SK-N-SH (cell line): ENCODE measurements around the gene SHC3. TPM values are rescaled to one million over a fixed set of nuclear protein-coding genes. Genes with fewer than 3 reads are reported as not detected.

Experiments used
- CTCF ChIA-PET: fragments of 300-600, 350-600 bp; formaldehyde crosslinking; extraction: SDS; loops from one replicate; lab custom pipeline; 2021; lab: Yijun Ruan, JAX
- POLR2A ChIA-PET: fragments of 350-600 bp; sonication (Branson Sonifier 250); formaldehyde crosslinking; extraction: SDS; loops from one replicate; lab custom pipeline; 2020; ENCODE audit warnings: antibody characterized with exemption, inconsistent platforms; lab: Yijun Ruan, JAX
- DNase-seq: peaks from one replicate; pipeline ENCODE4 v3.0.0; 2012
- H2AFZ ChIP-seq: fragments of 200-600 bp; sonication (generic); 2 replicates; pipeline ENCODE4 v1.8.1; 2016; ENCODE audit warnings: antibody characterized with exemption, mild to moderate bottlenecking, low read depth
- H3F3A ChIP-seq: fragments of 200-600 bp; sonication (generic); replicated peaks from 2 replicates; pipeline ENCODE3; 2016; ENCODE audit warnings: antibody characterized with exemption, mild to moderate bottlenecking; ENCODE audit not compliant: insufficient read depth
- H3K27ac ChIP-seq, 2 experiments: fragments of 200-500 bp in 1 of 2; fragments of 200-600 bp in 1 of 2; sonication (Bioruptor generic) in 1 of 2; sonication (generic), shearing (Covaris generic) in 1 of 2; 2 replicates each; pipeline versions ENCODE4 v1.5.1 to v1.6.1; 2014 to 2016; ENCODE audit warnings: low read depth in 2 of 2, inconsistent platforms in 1 of 2, low read length in 1 of 2, mild to moderate bottlenecking in 1 of 2, mixed read lengths in 1 of 2
- H3K27me3 ChIP-seq: fragments of 200-600 bp; sonication (generic), shearing (Covaris generic); 2 replicates; pipeline ENCODE4 v1.6.1; 2016; ENCODE audit warnings: mixed run types; ENCODE audit not compliant: insufficient read depth
- H3K36me3 ChIP-seq, 2 experiments: fragments of 200-500 bp in 1 of 2; fragments of 200-600 bp in 1 of 2; sonication (Bioruptor generic) in 1 of 2; sonication (generic) in 1 of 2; replicated peaks in 1 of 2; 2 replicates each; pipeline versions ENCODE3 to v1.5.1; 2014 to 2016; ENCODE audit warnings: low read length in 1 of 2, mild to moderate bottlenecking in 1 of 2; ENCODE audit not compliant: insufficient read depth in 2 of 2, control insufficient read depth in 1 of 2
- H3K4me1 ChIP-seq, 2 experiments: fragments of 200-500 bp in 1 of 2; fragments of 200-600 bp in 1 of 2; sonication (Bioruptor generic) in 1 of 2; sonication (generic), shearing (Covaris generic) in 1 of 2; 2 replicates each; pipeline versions ENCODE4 v1.5.1 to v1.6.1; 2014 to 2016; ENCODE audit warnings: low read depth in 1 of 2, low read length in 1 of 2, mixed run types in 1 of 2; ENCODE audit not compliant: insufficient read depth in 2 of 2, control insufficient read depth in 1 of 2
- H3K4me2 ChIP-seq: fragments of 200-600 bp; sonication (generic), shearing (Covaris generic); 2 replicates; pipeline ENCODE4 v1.6.1; 2017; ENCODE audit warnings: mixed run types
- H3K4me3 ChIP-seq, 2 experiments: fragments of 200-500 bp in 1 of 2; fragments of 200-600 bp in 1 of 2; sonication (Bioruptor generic) in 1 of 2; sonication (generic), shearing (Covaris generic) in 1 of 2; 2 replicates each; pipeline versions ENCODE4 v1.5.1 to v1.8.1; 2014 to 2016; ENCODE audit warnings: low read depth in 2 of 2, inconsistent platforms in 1 of 2, low read length in 1 of 2, mild to moderate bottlenecking in 1 of 2, mixed read lengths in 1 of 2, moderate library complexity in 1 of 2
- H3K79me2 ChIP-seq: fragments of 200-600 bp; sonication (generic); 2 replicates; pipeline ENCODE4 v1.8.1; 2017; ENCODE audit warnings: mild to moderate bottlenecking; ENCODE audit not compliant: insufficient read depth
- H3K9ac ChIP-seq: fragments of 200-600 bp; sonication (generic); 2 replicates; pipeline ENCODE4 v1.6.1; 2017; ENCODE audit warnings: mixed run types
- H3K9me2 ChIP-seq: fragments of 200-600 bp; sonication (generic); 2 replicates; pipeline ENCODE4 v1.6.1; 2017; ENCODE audit warnings: mixed run types
- H3K9me3 ChIP-seq: fragments of 200-600 bp; sonication (generic); 2 replicates; pipeline ENCODE4 v1.6.1; 2017; ENCODE audit warnings: mixed run types, mild to moderate bottlenecking, moderate library complexity
- H4K20me1 ChIP-seq: fragments of 200-600 bp; sonication (generic); 2 replicates; pipeline ENCODE4 v1.6.1; 2017; ENCODE audit warnings: mild to moderate bottlenecking, mixed run types; ENCODE audit not compliant: insufficient read depth
- CHD2 ChIP-seq: fragments of 150-350 bp; IDR thresholded peaks from 2 replicates; pipeline ENCODE4 v1.6.1; 2018; ENCODE audit warnings: low read length; ENCODE audit not compliant: partially characterized antibody
- ELF1 ChIP-seq: IDR thresholded peaks from 2 replicates; pipeline ENCODE4 v1.4.0; 2012
- EP300 ChIP-seq, 2 experiments: IDR thresholded peaks; 2 replicates each; pipeline versions ENCODE4 v1.4.0 to v1.6.1; 2012; ENCODE audit warnings: borderline replicate concordance in 1 of 2, low read depth in 1 of 2, low read length in 1 of 2
- EZH2phosphoT487 ChIP-seq: fragments of 200-600 bp; sonication (generic); IDR thresholded peaks from 2 replicates; pipeline ENCODE4 v1.6.1; 2017; ENCODE audit warnings: low read depth, mixed run types, mild to moderate bottlenecking, antibody characterized with exemption, moderate library complexity, borderline replicate concordance
- FOSL2 ChIP-seq: IDR thresholded peaks from 2 replicates; pipeline ENCODE4 v1.4.0; 2012; ENCODE audit warnings: low read depth, mild to moderate bottlenecking, moderate library complexity, borderline replicate concordance
- GATA2 ChIP-seq: sonication (generic); formaldehyde crosslinking; IDR thresholded peaks from 2 replicates; pipeline ENCODE4 v1.5.0; 2020; ENCODE audit warnings: mild to moderate bottlenecking, missing genetic modification reagents
- JUND ChIP-seq: IDR thresholded peaks from 2 replicates; pipeline ENCODE4 v1.4.0; 2012
- MEF2A ChIP-seq: IDR thresholded peaks from 2 replicates; pipeline ENCODE4 v1.4.0; 2012; ENCODE audit warnings: low read depth, borderline replicate concordance
- MXI1 ChIP-seq: IDR thresholded peaks from 2 replicates; pipeline ENCODE4 v1.6.1; 2012; ENCODE audit warnings: mild to moderate bottlenecking, low read depth, low read length, improper control_type of control experiment
- NRF1 ChIP-seq: IDR thresholded peaks from 2 replicates; pipeline ENCODE4 v1.6.1; 2012; ENCODE audit warnings: low read depth, mild to moderate bottlenecking, low read length
- POLR2AphosphoS5 ChIP-seq: IDR thresholded peaks from 2 replicates; pipeline ENCODE4 v1.6.1; 2012; ENCODE audit warnings: low read depth, low read length
- RAD21 ChIP-seq: IDR thresholded peaks from 2 replicates; pipeline ENCODE4 v1.6.1; 2012; ENCODE audit warnings: mild to moderate bottlenecking, low read length
- SIN3A ChIP-seq: IDR thresholded peaks from 2 replicates; pipeline ENCODE4 v1.6.1; 2012; ENCODE audit warnings: low read depth, mild to moderate bottlenecking, low read length, moderate library complexity, borderline replicate concordance
- SMC3 ChIP-seq: IDR thresholded peaks from 2 replicates; pipeline ENCODE4 v1.6.1; 2012; ENCODE audit warnings: low read depth, low read length, improper control_type of control experiment
- TEAD4 ChIP-seq: IDR thresholded peaks from 2 replicates; pipeline ENCODE4 v1.4.0; 2012; ENCODE audit warnings: mild to moderate bottlenecking, borderline replicate concordance; ENCODE audit not compliant: insufficient read depth
- YY1 ChIP-seq: IDR thresholded peaks from 2 replicates; pipeline ENCODE4 v1.4.0; 2012; ENCODE audit warnings: low read depth, mild to moderate bottlenecking
- WGBS: methylation state at CpG from one replicate; pipeline ENCODE4 v1.1.6; 2017; ENCODE audit warnings: low lambda C conversion rate; 5-methylcytosine and 5-hydroxymethylcytosine counted together
- polyA plus RNA-seq, 3 experiments: library from polyadenylated mRNA; depleted of rRNA; stranded (reverse); fragments of >200 nt; gene quantifications; 2 replicates each; pipeline ENCODE4 v1.2.3, GENCODE V29; 2012
- TF ChIP-seq, protein P1 (sequence below): IDR thresholded peaks from 2 replicates; pipeline ENCODE4 v1.4.0; 2012; ENCODE audit warnings: low read depth, borderline replicate concordance
- TF ChIP-seq, protein P2 (sequence below): IDR thresholded peaks from 2 replicates; pipeline ENCODE4 v1.6.1; 2012; ENCODE audit warnings: mild to moderate bottlenecking, low read depth, low read length, moderate library complexity
- TF ChIP-seq, protein P3 (sequence below): fragments of 150-350 bp; IDR thresholded peaks from 2 replicates; pipeline ENCODE4 v1.6.1; 2017; ENCODE audit warnings: antibody characterized with exemption, low read length, low read depth, borderline replicate concordance
- TF ChIP-seq, protein P4 (sequence below): fragments of 150-350 bp; IDR thresholded peaks from 2 replicates; pipeline ENCODE4 v1.6.1; 2016; ENCODE audit warnings: mild to moderate bottlenecking, low read depth, low read length

Gene SHC3
- polyA plus RNA-seq, 1 of the 3 experiments (the other 2 are of a cell fraction) = 3.2 TPM

GRCh38 chr9:88969646-88970373 lies 208.8 kb downstream of the SHC3 start:
- H3K36me3 ChIP-seq = no peaks in the 10 kb centered on the region
- no peak for DNase-seq
- ChIA-PET POLR2A (no interaction called here), CTCF (no interaction called here)
- H3K79me2 ChIP-seq = no peaks in the 10 kb centered on the region
- H2AFZ ChIP-seq = no peak overlapping the region
- H3K9me2 ChIP-seq = no peaks in the 10 kb centered on the region
- no peaks in the 10 kb centered on the region; a peak in 1 of 4 replicates for H3K4me1 ChIP-seq
- no peak overlapping the region for H3K27ac ChIP-seq
- H3K9me3 ChIP-seq = no peaks in the 10 kb centered on the region
- H3F3A ChIP-seq = no peaks in the 10 kb centered on the region
- no peak overlapping the region for H3K4me2 ChIP-seq
- TF ChIP-seq TEAD4 = no peak
- TF ChIP-seq JUND = no peak
- no peak for TF ChIP-seq ELF1
- no peak for TF ChIP-seq EZH2phosphoT487
- no peak for TF ChIP-seq NRF1
- no peak for TF ChIP-seq GATA2
- TF ChIP-seq POLR2AphosphoS5 = no peak
- TF ChIP-seq EP300 (IDR thresholded peaks at IDR 0.05; ENCODE audit: borderline replicate concordance in 1 of 2, low read depth in 1 of 2, low read length in 1 of 2) = no peak
- no peak for TF ChIP-seq RAD21
- no peak overlapping the region for H3K9ac ChIP-seq
- no peaks in the 10 kb centered on the region; the same call in 1 of the 2 replicates for H3K27me3 ChIP-seq
- no peaks in the 10 kb centered on the region for H4K20me1 ChIP-seq
- no peak overlapping the region for H3K4me3 ChIP-seq
- WGBS = 53% methylated on average over 8 of the region's 8 CpGs

GRCh38 chr9:88968799-88969198 lies 209.8 kb downstream of the SHC3 start:
- no peak overlapping the region for H2AFZ ChIP-seq
- no peaks in the 10 kb centered on the region for H3F3A ChIP-seq
- H4K20me1 ChIP-seq = no peaks in the 10 kb centered on the region
- no peak for DNase-seq
- H3K4me1 ChIP-seq = no peaks in the 10 kb centered on the region
- 84% methylated on average over 4 of the region's 4 CpGs for WGBS
- no peaks in the 10 kb centered on the region for H3K79me2 ChIP-seq
- H3K4me3 ChIP-seq = no peak overlapping the region
- CTCF ChIA-PET = no interaction called here
- H3K36me3 ChIP-seq = no peaks in the 10 kb centered on the region
- no peak overlapping the region for H3K27ac ChIP-seq
- no peaks in the 10 kb centered on the region for H3K9me2 ChIP-seq
- H3K4me2 ChIP-seq = no peak overlapping the region
- POLR2A ChIA-PET = no interaction called here
- no peaks in the 10 kb centered on the region for H3K9me3 ChIP-seq
- H3K9ac ChIP-seq = no peak overlapping the region
- H3K27me3 ChIP-seq = no peaks in the 10 kb centered on the region; the same call in 1 of the 2 replicates
- TF ChIP-seq, protein P1, sequence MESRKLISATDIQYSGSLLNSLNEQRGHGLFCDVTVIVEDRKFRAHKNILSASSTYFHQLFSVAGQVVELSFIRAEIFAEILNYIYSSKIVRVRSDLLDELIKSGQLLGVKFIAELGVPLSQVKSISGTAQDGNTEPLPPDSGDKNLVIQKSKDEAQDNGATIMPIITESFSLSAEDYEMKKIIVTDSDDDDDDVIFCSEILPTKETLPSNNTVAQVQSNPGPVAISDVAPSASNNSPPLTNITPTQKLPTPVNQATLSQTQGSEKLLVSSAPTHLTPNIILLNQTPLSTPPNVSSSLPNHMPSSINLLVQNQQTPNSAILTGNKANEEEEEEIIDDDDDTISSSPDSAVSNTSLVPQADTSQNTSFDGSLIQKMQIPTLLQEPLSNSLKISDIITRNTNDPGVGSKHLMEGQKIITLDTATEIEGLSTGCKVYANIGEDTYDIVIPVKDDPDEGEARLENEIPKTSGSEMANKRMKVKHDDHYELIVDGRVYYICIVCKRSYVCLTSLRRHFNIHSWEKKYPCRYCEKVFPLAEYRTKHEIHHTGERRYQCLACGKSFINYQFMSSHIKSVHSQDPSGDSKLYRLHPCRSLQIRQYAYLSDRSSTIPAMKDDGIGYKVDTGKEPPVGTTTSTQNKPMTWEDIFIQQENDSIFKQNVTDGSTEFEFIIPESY = no peak
- TF ChIP-seq JUND (no peak), CHD2 (no peak), RAD21 (no peak), MEF2A (no peak), SIN3A (no peak), MXI1 (no peak), FOSL2 (no peak), POLR2AphosphoS5 (no peak), YY1 (no peak), SMC3 (no peak), EZH2phosphoT487 (no peak)
- TF ChIP-seq, protein P2, sequence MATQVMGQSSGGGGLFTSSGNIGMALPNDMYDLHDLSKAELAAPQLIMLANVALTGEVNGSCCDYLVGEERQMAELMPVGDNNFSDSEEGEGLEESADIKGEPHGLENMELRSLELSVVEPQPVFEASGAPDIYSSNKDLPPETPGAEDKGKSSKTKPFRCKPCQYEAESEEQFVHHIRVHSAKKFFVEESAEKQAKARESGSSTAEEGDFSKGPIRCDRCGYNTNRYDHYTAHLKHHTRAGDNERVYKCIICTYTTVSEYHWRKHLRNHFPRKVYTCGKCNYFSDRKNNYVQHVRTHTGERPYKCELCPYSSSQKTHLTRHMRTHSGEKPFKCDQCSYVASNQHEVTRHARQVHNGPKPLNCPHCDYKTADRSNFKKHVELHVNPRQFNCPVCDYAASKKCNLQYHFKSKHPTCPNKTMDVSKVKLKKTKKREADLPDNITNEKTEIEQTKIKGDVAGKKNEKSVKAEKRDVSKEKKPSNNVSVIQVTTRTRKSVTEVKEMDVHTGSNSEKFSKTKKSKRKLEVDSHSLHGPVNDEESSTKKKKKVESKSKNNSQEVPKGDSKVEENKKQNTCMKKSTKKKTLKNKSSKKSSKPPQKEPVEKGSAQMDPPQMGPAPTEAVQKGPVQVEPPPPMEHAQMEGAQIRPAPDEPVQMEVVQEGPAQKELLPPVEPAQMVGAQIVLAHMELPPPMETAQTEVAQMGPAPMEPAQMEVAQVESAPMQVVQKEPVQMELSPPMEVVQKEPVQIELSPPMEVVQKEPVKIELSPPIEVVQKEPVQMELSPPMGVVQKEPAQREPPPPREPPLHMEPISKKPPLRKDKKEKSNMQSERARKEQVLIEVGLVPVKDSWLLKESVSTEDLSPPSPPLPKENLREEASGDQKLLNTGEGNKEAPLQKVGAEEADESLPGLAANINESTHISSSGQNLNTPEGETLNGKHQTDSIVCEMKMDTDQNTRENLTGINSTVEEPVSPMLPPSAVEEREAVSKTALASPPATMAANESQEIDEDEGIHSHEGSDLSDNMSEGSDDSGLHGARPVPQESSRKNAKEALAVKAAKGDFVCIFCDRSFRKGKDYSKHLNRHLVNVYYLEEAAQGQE = no peak
- TF ChIP-seq, protein P3, sequence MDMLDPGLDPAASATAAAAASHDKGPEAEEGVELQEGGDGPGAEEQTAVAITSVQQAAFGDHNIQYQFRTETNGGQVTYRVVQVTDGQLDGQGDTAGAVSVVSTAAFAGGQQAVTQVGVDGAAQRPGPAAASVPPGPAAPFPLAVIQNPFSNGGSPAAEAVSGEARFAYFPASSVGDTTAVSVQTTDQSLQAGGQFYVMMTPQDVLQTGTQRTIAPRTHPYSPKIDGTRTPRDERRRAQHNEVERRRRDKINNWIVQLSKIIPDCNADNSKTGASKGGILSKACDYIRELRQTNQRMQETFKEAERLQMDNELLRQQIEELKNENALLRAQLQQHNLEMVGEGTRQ = no peak
- TF ChIP-seq, protein P4, sequence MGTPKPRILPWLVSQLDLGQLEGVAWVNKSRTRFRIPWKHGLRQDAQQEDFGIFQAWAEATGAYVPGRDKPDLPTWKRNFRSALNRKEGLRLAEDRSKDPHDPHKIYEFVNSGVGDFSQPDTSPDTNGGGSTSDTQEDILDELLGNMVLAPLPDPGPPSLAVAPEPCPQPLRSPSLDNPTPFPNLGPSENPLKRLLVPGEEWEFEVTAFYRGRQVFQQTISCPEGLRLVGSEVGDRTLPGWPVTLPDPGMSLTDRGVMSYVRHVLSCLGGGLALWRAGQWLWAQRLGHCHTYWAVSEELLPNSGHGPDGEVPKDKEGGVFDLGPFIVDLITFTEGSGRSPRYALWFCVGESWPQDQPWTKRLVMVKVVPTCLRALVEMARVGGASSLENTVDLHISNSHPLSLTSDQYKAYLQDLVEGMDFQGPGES = no peak
